GM10266 (cell line): ENCODE results near the gene GPR143.

Experiments used
- DNase-seq: peaks from one replicate; pipeline ENCODE4 v3.0.0; 2012; ENCODE audit errors: extremely low spot score
- TF ChIP-seq, protein P1 (sequence below): IDR thresholded peaks from 2 replicates; pipeline ENCODE4 v1.5.1; 2012; ENCODE audit warnings: mild to moderate bottlenecking, low read depth; ENCODE audit not compliant: control insufficient read depth, insufficient read depth; ENCODE audit errors: missing control alignments

Gene GPR143

DNA sequence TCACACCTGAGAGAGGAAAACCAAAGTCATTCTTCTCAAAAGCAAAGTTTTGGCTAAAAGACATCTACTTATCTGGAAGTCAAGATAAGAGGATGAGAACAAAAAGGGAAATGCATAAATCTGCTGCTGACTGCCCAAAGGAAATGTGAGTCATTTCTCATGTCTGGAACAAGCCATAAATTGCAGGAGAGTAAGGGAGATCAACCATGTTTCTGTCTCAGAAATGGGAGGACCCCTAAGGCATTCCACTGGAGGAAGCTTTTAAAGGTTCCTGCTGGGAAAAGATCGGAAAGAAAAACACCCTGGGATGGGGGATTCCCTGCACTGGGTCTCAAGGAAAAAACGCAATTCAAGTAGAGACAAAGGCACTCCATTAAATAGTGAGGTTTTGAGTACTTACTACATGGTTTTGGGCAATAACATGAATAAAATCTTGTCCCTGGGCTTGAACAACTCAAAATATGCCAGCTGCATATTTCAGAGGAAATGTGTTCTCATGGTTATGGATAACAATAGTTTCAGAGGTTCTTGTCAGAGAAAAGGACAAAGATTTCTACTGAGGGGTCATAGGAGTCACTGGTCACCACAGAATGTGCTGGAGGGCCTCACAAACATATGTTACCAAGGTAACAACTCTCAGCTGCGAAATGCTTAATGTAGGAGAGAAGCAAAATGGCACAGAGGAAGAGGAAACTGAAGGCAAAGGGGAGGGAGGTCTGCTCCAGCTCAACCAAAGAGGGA lies 19.3 kb downstream of the GPR143 start:
- TF ChIP-seq, protein P1, sequence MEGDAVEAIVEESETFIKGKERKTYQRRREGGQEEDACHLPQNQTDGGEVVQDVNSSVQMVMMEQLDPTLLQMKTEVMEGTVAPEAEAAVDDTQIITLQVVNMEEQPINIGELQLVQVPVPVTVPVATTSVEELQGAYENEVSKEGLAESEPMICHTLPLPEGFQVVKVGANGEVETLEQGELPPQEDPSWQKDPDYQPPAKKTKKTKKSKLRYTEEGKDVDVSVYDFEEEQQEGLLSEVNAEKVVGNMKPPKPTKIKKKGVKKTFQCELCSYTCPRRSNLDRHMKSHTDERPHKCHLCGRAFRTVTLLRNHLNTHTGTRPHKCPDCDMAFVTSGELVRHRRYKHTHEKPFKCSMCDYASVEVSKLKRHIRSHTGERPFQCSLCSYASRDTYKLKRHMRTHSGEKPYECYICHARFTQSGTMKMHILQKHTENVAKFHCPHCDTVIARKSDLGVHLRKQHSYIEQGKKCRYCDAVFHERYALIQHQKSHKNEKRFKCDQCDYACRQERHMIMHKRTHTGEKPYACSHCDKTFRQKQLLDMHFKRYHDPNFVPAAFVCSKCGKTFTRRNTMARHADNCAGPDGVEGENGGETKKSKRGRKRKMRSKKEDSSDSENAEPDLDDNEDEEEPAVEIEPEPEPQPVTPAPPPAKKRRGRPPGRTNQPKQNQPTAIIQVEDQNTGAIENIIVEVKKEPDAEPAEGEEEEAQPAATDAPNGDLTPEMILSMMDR: no peak
- no peak for DNase-seq

DNA sequence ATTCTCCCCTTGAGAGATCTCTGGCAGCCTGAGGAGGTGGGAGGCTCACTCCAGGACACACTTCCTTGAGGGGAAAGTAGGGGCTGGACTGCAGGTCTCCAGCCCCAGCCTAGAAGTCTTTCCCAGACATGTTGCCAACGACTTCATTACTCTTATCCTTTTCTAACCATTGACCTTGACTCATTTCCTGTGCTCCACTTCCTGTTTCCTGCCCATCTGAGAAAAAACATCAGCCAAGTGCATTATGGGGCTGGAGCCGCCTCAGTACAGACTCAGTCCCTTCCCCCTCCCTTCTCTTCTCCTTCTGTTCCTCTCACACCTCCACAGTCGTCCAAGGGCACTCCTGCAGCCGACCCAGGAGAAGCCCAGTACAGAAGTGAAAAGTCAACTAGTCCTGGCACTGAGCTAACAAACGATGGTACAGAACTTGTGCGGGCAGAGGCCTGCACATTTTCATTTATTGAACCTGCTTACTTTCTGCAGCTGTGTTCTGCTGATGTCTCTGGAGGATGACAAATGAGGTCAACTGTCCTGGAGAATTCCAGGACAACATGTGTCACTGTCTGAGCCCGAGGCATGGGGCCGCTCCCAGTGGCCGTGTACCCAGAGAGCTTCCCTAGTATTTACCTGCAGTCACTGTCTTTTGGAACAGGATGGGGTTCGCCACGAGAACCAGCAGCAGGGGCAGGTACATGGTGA lies 20.1 kb downstream of the GPR143 start:
- no peak for DNase-seq
- TF ChIP-seq, protein P1: no peak

DNA sequence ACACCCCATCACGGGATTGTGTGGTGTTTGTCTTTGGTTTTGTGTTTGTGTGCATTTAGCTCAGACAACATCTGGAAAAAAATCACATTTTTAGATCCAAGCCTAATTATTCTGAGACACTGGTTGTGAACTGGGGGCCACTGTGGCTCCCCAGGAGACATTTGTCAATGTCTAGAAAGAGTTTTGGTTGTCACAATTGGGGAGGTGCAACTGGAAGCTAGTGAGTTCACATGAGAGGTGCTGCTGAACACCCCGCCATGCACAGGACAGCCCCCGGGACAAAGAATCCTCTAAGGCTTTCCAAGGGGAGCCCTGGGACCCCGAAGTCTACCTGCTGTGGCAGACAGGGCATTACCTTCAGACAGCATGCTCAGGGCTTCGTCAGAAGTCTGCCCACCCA lies 26.5 kb downstream of the GPR143 start:
- no peak for DNase-seq
- TF ChIP-seq, protein P1: no peak

DNA sequence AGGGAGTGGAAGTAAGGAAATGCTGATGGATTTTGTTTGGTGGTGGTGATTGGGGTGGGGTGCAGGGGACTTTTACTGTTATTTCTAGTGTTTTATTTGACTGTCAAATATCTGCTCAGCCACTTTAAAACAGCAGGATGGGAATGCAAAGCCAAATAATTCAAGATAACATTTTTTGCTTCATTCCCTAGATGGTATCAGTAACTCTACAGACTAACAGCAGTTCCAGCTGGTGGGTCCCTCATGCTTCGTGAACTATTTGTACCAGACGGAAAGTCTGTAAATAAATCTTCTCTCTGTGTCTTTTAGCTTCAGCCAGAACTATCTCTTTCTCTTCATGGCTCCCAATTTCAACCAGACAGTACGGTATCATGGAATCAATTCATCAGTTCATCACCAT lies 27.5 kb downstream of the GPR143 start:
- no peak for DNase-seq
- TF ChIP-seq, protein P1: no peak

DNA sequence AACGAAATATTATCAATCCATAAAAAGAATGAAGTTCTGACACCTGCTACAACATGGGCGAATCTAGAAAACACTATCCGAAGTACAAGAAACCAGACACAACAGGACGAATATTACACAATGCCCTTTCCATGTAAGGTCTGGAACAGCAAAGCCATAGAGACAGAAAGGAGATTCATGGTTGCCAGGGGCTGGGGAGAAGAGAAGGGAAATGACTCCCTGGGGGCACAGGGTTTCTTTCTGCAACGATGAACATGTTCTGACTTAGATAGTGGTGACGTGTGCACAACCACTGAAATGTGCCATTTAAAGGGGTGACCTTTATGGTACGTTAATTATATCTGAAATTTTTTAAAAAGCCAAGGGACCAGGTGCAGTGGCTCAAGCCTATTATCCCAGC lies 28.3 kb downstream of the GPR143 start:
- no peak for DNase-seq
- TF ChIP-seq, protein P1: no peak

DNA sequence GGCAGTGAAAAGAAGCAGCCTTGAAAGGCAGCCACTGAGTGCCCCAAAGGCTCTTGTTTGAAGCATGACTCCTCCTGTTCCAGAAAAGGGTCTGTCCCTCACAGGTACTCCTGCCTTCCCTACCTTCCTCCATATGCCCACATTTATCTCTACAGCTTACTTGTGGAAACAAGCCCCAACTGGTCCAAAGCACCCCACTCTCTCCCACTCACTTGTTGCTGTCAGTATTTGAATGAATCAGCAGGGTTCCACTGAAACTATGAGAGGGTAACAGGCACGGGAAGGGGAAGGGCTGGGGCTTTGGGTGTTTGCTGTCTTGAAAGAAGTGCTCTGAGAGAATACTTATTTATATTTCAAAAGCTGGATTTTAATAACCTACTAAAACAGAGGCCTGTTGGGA lies 34.9 kb downstream of the GPR143 start:
- TF ChIP-seq, protein P1: no peak
- no peak for DNase-seq

DNA sequence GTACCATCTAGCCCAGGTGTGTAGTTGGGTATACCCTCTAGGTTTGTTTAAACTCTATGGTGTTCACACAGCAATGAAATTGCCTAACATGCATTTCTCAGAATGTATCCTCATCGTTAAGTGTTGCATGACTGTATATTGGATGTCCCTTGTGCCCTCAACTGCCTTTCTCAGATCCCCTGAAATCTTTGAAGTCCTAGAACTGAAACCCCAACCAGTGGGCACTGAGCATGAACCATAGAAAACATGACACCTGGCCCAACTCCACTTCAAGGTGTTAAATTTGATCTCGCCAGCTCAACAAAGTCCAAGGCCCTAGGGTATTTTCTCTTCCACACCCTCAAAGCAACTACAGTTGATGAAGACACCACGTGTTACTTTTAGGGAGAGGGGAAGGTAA lies 35.6 kb downstream of the GPR143 start:
- no peak for DNase-seq
- TF ChIP-seq, protein P1: no peak
